HCT116 (cell line): Measurements from ENCODE around the gene BNC2. TPM values are rescaled to one million over a fixed set of nuclear protein-coding genes. Genes with fewer than 3 reads are reported as not detected.

Experiments used
- ATAC-seq: fragments of 200-7000 bp; cut with Tn5 transposase; 2 replicates; pipeline ENCODE4 v1.9.1; 2020; ENCODE audit warnings: mild to moderate bottlenecking, moderate library complexity
- BruUV-seq: library from RNA; stranded (reverse); fragments of 400-500 nt; replicated peaks from 2 replicates; lab custom pipeline; 2021; lab: Mats Ljungman, UMichigan
- CTCF ChIA-PET: fragments of 300-600 bp; sonication (Branson Sonifier 250); formaldehyde crosslinking; loops from one replicate; lab custom pipeline; 2021; ENCODE audit warnings: antibody characterized with exemption; lab: Charles Lee
- POLR2A ChIA-PET: fragments of 300-600, 350-600 bp; sonication (Branson Sonifier 250); formaldehyde crosslinking; loops from one replicate; lab custom pipeline; 2021; ENCODE audit warnings: antibody characterized with exemption; lab: Charles Lee
- RAD21 ChIA-PET, 2 experiments: fragments of 300-600 bp; sonication (Branson Sonifier 250); formaldehyde crosslinking; loops; one replicate each; lab custom pipeline; 2023; ENCODE audit warnings: low total read pairs in 2 of 2; ENCODE audit not compliant: uncharacterized antibody in 2 of 2, unreplicated experiment in 2 of 2, low non-redundant PET in 1 of 2; lab: Charles Lee
- DNase-seq: peaks from one replicate; pipeline ENCODE4 v3.0.0-alpha.2; 2010; ENCODE audit warnings: low read depth, low spot score
- H2AFZ ChIP-seq: fragments of 200-600 bp; shearing (Covaris generic), sonication (generic); 2 replicates; pipeline ENCODE4 v1.6.1; 2017; ENCODE audit warnings: low read depth, mixed run types, mixed read lengths, antibody characterized with exemption, low read length; ENCODE audit not compliant: poor library complexity, severe bottlenecking
- H3K27ac ChIP-seq: 2 replicates; pipeline ENCODE4 v1.5.1; 2012; ENCODE audit warnings: low read depth, low read length
- H3K27me3 ChIP-seq: fragments of 200-600 bp; sonication (generic); 2 replicates; pipeline ENCODE4 v1.6.1; 2016; ENCODE audit warnings: mixed run types, low read length, mixed read lengths; ENCODE audit not compliant: insufficient read depth
- H3K36me3 ChIP-seq, 2 experiments: fragments of 200-500 bp in 1 of 2; fragments of 200-600 bp in 1 of 2; sonication (Bioruptor generic) in 1 of 2; sonication (generic) in 1 of 2; 2 replicates each; pipeline versions ENCODE4 v1.5.1 to v1.6.1; 2014 to 2016; ENCODE audit warnings: low read length in 2 of 2, inconsistent platforms in 1 of 2, mixed read lengths in 1 of 2, mixed run types in 1 of 2; ENCODE audit not compliant: insufficient read depth in 2 of 2, control insufficient read depth in 1 of 2
- H3K4me1 ChIP-seq, 2 experiments: fragments of 200-600 bp in 1 of 2; sonication (generic) in 1 of 2; 2 replicates each; pipeline versions ENCODE4 v1.5.1 to v1.6.1; 2012 to 2017; ENCODE audit warnings: low read length in 2 of 2, inconsistent platforms in 1 of 2, mild to moderate bottlenecking in 1 of 2, mixed read lengths in 1 of 2, mixed run types in 1 of 2, moderate library complexity in 1 of 2; ENCODE audit not compliant: insufficient read depth in 2 of 2, control insufficient read depth in 1 of 2
- H3K4me2 ChIP-seq: fragments of 200-600 bp; sonication (generic); 2 replicates; pipeline ENCODE4 v1.6.1; 2017; ENCODE audit warnings: mixed run types, low read length, mixed read lengths
- H3K4me3 ChIP-seq, 2 experiments: fragments of 200-600 bp in 1 of 2; sonication (generic) in 1 of 2; replicated peaks in 1 of 2; 2 replicates each; pipeline ENCODE4 v1.5.1; 2011 to 2016; ENCODE audit warnings: low read length in 2 of 2, control low read depth in 1 of 2, low read depth in 1 of 2, mild to moderate bottlenecking in 1 of 2, mixed read lengths in 1 of 2, mixed run types in 1 of 2
- H3K79me2 ChIP-seq: fragments of 200-600 bp; sonication (generic); 2 replicates; pipeline ENCODE4 v1.6.1; 2017; ENCODE audit warnings: mild to moderate bottlenecking, mixed run types, low read length, moderate library complexity, mixed read lengths; ENCODE audit not compliant: insufficient read depth
- H3K9ac ChIP-seq: fragments of 200-600 bp; sonication (generic); 2 replicates; pipeline ENCODE4 v1.6.1; 2016; ENCODE audit warnings: low read length, mixed read lengths
- H3K9me2 ChIP-seq: fragments of 200-600 bp; sonication (generic), shearing (Covaris generic); 2 replicates; pipeline ENCODE4 v1.6.1; 2017; ENCODE audit warnings: mixed run types, mild to moderate bottlenecking, moderate library complexity; ENCODE audit not compliant: insufficient read depth
- H3K9me3 ChIP-seq, 2 experiments: fragments of 200-500 bp in 1 of 2; fragments of 200-600 bp in 1 of 2; sonication (Bioruptor generic) in 1 of 2; sonication (generic) in 1 of 2; 2 replicates each; pipeline ENCODE4 v1.6.1; 2014 to 2017; ENCODE audit warnings: low read length in 2 of 2, mixed read lengths in 2 of 2, inconsistent platforms in 1 of 2, low read depth in 1 of 2, mild to moderate bottlenecking in 1 of 2, mixed run types in 1 of 2, moderate library complexity in 1 of 2; ENCODE audit not compliant: control insufficient read depth in 1 of 2, insufficient read depth in 1 of 2
- H4K20me1 ChIP-seq: fragments of 200-600 bp; sonication (generic), shearing (Covaris generic); 2 replicates; pipeline ENCODE4 v1.6.1; 2017; ENCODE audit warnings: mixed run types, mild to moderate bottlenecking, moderate library complexity; ENCODE audit not compliant: insufficient read depth
- ATF3 ChIP-seq: IDR thresholded peaks from 2 replicates; pipeline ENCODE4 v1.6.1; 2012
- CBX3 ChIP-seq: IDR thresholded peaks from 2 replicates; pipeline ENCODE4 v1.6.1; 2012; ENCODE audit warnings: low read depth
- CEBPB ChIP-seq: IDR thresholded peaks from 2 replicates; pipeline ENCODE4 v1.6.1; 2012; ENCODE audit warnings: low read depth
- EGR1 ChIP-seq: IDR thresholded peaks from 2 replicates; pipeline ENCODE4 v1.6.1; 2012; ENCODE audit warnings: low read depth
- ELF1 ChIP-seq: IDR thresholded peaks from 2 replicates; pipeline ENCODE4 v1.6.1; 2012; ENCODE audit warnings: low read depth, borderline replicate concordance
- EZH2 ChIP-seq: fragments of 200-600 bp; sonication (generic); IDR thresholded peaks from 2 replicates; pipeline ENCODE4 v1.6.1; 2017; ENCODE audit warnings: antibody characterized with exemption, mixed run types
- EZH2phosphoT487 ChIP-seq: fragments of 200-600 bp; IDR thresholded peaks from 2 replicates; pipeline ENCODE4 v1.6.1; 2018; ENCODE audit warnings: antibody characterized with exemption, borderline replicate concordance
- FOSL1 ChIP-seq: IDR thresholded peaks from 2 replicates; pipeline ENCODE4 v1.6.1; 2012; ENCODE audit warnings: low read depth
- JUND ChIP-seq: IDR thresholded peaks from 2 replicates; pipeline ENCODE4 v1.6.1; 2012
- SIN3A ChIP-seq: IDR thresholded peaks from 2 replicates; pipeline ENCODE4 v1.6.1; 2012; ENCODE audit warnings: low read depth
- SRF ChIP-seq: IDR thresholded peaks from 2 replicates; pipeline ENCODE4 v1.6.1; 2012; ENCODE audit warnings: low read depth
- ZFX ChIP-seq: fragments of 450-650 bp; IDR thresholded peaks from 2 replicates; pipeline ENCODE4 v1.6.1; 2017
- intact Hi-C: fragments of 100-400 bp; cut with micrococcal nuclease; formaldehyde crosslinking; loops from 2 replicates; pipeline ENCODE4 v1.10.0; 2022
- total RNA-seq: library from RNA; stranded (reverse); gene quantifications from one replicate; pipeline ENCODE4 v1.2.1, GENCODE V29; 2021; ENCODE audit not compliant: unreplicated experiment
- TF ChIP-seq, protein P1 (sequence below), 3 experiments: fragments of 200-600 bp in 1 of 3; sonication (generic) in 1 of 3; IDR thresholded peaks in 2 of 3; conservative IDR thresholded peaks in 1 of 3; 2 replicates each; pipeline ENCODE4 v1.5.1; 2012 to 2017; ENCODE audit warnings: low read depth in 2 of 3, low read length in 2 of 3, antibody characterized with exemption in 1 of 3, borderline replicate concordance in 1 of 3, control low read depth in 1 of 3, mild to moderate bottlenecking in 1 of 3, mixed read lengths in 1 of 3, mixed run types in 1 of 3, moderate library complexity in 1 of 3; ENCODE audit not compliant: insufficient read depth in 1 of 3
- TF ChIP-seq, protein P2 (sequence below): IDR thresholded peaks from 2 replicates; pipeline ENCODE4 v1.6.1; 2011; ENCODE audit warnings: mild to moderate bottlenecking, low read length, moderate library complexity; ENCODE audit not compliant: insufficient replicate concordance; ENCODE audit errors: extremely low read depth

BNC2 gene
- total RNA-seq, 1 experiment from 2014 or later, result 0.37 TPM

DNA sequence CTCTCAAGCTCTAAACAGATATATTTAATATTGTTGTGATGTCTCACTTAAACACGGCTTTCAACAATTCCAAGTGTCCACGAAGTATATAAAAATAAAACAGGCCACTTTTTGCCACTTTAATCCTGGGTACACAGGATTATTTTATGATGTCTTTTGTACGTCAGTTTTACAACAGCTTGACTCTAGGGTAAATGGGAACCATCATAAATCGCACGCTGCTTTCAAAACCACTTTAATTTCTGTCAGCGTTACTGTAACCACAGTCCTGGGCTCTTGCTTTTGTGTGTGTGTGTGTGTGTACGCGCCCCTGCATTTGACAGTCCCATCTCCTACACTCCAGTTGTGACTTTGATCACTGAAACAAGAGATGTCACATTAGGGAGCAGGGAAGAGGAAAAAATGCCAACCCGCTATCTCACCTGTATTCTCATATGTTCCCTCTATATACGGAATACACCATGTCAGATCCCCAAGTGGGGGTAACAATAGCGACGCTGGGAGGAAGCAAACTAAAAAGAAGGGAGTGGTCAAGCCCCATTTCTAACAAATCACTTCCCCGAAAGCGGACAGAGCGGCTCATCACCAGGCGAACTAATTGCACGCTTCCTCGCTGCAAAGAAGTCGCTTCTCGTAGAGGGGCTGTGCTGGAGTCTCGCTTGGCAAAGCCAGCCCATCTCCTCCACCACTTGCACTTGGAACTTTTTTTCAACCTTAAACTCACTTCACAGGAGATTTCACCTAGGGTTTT, 1.2 kb downstream of the BNC2 start:
- RAD21 ChIA-PET, result no interaction called here
- H3K36me3 ChIP-seq, result no peaks in the 10 kb centered on the region
- no peaks in the 10 kb centered on the region for H3K27me3 ChIP-seq
- no peak overlapping the region for H3K4me3 ChIP-seq
- intact Hi-C loops, result no loop called here
- H3K9me3 ChIP-seq, result no peaks in the 10 kb centered on the region
- no peaks in the 10 kb centered on the region for H3K4me1 ChIP-seq
- H2AFZ ChIP-seq, result no peak overlapping the region
- TF ChIP-seq EZH2phosphoT487, result no peak
- no peak for TF ChIP-seq CEBPB
- TF ChIP-seq EGR1, result no peak
- no peak for TF ChIP-seq FOSL1
- TF ChIP-seq, protein P1, sequence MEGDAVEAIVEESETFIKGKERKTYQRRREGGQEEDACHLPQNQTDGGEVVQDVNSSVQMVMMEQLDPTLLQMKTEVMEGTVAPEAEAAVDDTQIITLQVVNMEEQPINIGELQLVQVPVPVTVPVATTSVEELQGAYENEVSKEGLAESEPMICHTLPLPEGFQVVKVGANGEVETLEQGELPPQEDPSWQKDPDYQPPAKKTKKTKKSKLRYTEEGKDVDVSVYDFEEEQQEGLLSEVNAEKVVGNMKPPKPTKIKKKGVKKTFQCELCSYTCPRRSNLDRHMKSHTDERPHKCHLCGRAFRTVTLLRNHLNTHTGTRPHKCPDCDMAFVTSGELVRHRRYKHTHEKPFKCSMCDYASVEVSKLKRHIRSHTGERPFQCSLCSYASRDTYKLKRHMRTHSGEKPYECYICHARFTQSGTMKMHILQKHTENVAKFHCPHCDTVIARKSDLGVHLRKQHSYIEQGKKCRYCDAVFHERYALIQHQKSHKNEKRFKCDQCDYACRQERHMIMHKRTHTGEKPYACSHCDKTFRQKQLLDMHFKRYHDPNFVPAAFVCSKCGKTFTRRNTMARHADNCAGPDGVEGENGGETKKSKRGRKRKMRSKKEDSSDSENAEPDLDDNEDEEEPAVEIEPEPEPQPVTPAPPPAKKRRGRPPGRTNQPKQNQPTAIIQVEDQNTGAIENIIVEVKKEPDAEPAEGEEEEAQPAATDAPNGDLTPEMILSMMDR (IDR thresholded peaks at IDR 0.05 in 2 of 3, conservative IDR thresholded peaks at IDR 0.05 in 1 of 3; ENCODE audit: borderline replicate concordance in 1 of 3, insufficient read depth in 1 of 3, low read depth in 2 of 3, low read length in 2 of 3), result no peak
- no TSS peak for BruUV-seq
- ATAC-seq (no peak), DNase-seq (no peak)
- H3K79me2 ChIP-seq, result no peaks in the 10 kb centered on the region
- CTCF ChIA-PET, result no interaction called here
- no peaks in the 10 kb centered on the region for H4K20me1 ChIP-seq
- H3K9me2 ChIP-seq, result no peaks in the 10 kb centered on the region
- no peak overlapping the region for H3K9ac ChIP-seq
- no peak overlapping the region for H3K4me2 ChIP-seq
- H3K27ac ChIP-seq, result no peak overlapping the region
- POLR2A ChIA-PET, result no interaction called here

GRCh38 chr9:16868701-16869100, 1.8 kb downstream of the BNC2 start:
- ChIA-PET POLR2A (no interaction called here), RAD21 (no interaction called here), CTCF (no interaction called here)
- Histone ChIP-seq H3K4me3 (no peak overlapping the region), H3K4me2 (no peak overlapping the region), H3K79me2 (no peaks in the 10 kb centered on the region), H3K9me2 (no peaks in the 10 kb centered on the region), H3K9me3 (no peaks in the 10 kb centered on the region), H2AFZ (no peak overlapping the region), H3K27me3 (no peaks in the 10 kb centered on the region), H3K9ac (no peak overlapping the region), H3K27ac (no peak overlapping the region), H3K4me1 (no peaks in the 10 kb centered on the region), H4K20me1 (no peaks in the 10 kb centered on the region), H3K36me3 (no peaks in the 10 kb centered on the region)
- intact Hi-C loops, result no loop called here
- ATAC-seq (no peak), DNase-seq (no peak)
- no TSS peak for BruUV-seq
- no peak for TF ChIP-seq SRF
- no peak for TF ChIP-seq CEBPB
- TF ChIP-seq ELF1, result no peak
- TF ChIP-seq CBX3, result no peak
- TF ChIP-seq ATF3, result no peak
- no peak for TF ChIP-seq EZH2
- TF ChIP-seq, protein P2, sequence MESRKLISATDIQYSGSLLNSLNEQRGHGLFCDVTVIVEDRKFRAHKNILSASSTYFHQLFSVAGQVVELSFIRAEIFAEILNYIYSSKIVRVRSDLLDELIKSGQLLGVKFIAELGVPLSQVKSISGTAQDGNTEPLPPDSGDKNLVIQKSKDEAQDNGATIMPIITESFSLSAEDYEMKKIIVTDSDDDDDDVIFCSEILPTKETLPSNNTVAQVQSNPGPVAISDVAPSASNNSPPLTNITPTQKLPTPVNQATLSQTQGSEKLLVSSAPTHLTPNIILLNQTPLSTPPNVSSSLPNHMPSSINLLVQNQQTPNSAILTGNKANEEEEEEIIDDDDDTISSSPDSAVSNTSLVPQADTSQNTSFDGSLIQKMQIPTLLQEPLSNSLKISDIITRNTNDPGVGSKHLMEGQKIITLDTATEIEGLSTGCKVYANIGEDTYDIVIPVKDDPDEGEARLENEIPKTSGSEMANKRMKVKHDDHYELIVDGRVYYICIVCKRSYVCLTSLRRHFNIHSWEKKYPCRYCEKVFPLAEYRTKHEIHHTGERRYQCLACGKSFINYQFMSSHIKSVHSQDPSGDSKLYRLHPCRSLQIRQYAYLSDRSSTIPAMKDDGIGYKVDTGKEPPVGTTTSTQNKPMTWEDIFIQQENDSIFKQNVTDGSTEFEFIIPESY, result no peak
- TF ChIP-seq SIN3A, result no peak
- TF ChIP-seq ZFX, result no peak
- no peak for TF ChIP-seq JUND
- TF ChIP-seq, protein P1 (IDR thresholded peaks at IDR 0.05 in 2 of 3, conservative IDR thresholded peaks at IDR 0.05 in 1 of 3; ENCODE audit: borderline replicate concordance in 1 of 3, insufficient read depth in 1 of 3, low read depth in 2 of 3, low read length in 2 of 3), result no peak
